ENCODE data around the gene FOXA3. TPM values are rescaled to one million over a fixed set of nuclear protein-coding genes. Genes with fewer than 3 reads are reported as not detected.

The FOXA3 gene
- total and polyA plus RNA-seq, 10 of the 15 experiments (the other 5 are each of a cell fraction or from before 2014, with no cell fraction given), result 0.04 to 0.83 (median 0.11) TPM; not detected in 5

- no peak overlapping the region for H2AFZ ChIP-seq (ENCODE audit: control insufficient read depth, low read depth, low read length)
- no peak overlapping the region for H3K4me2 ChIP-seq (ENCODE audit: control insufficient read depth, insufficient read depth)
- SMC1A ChIA-PET (ENCODE audit: uncharacterized antibody, unreplicated experiment), result no interaction called here
- TF ChIP-seq, protein P1, sequence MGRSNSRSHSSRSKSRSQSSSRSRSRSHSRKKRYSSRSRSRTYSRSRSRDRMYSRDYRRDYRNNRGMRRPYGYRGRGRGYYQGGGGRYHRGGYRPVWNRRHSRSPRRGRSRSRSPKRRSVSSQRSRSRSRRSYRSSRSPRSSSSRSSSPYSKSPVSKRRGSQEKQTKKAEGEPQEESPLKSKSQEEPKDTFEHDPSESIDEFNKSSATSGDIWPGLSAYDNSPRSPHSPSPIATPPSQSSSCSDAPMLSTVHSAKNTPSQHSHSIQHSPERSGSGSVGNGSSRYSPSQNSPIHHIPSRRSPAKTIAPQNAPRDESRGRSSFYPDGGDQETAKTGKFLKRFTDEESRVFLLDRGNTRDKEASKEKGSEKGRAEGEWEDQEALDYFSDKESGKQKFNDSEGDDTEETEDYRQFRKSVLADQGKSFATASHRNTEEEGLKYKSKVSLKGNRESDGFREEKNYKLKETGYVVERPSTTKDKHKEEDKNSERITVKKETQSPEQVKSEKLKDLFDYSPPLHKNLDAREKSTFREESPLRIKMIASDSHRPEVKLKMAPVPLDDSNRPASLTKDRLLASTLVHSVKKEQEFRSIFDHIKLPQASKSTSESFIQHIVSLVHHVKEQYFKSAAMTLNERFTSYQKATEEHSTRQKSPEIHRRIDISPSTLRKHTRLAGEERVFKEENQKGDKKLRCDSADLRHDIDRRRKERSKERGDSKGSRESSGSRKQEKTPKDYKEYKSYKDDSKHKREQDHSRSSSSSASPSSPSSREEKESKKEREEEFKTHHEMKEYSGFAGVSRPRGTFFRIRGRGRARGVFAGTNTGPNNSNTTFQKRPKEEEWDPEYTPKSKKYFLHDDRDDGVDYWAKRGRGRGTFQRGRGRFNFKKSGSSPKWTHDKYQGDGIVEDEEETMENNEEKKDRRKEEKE (IDR thresholded peaks at IDR 0.05), result no peak
- TF ChIP-seq ESRRA (IDR thresholded peaks at IDR 0.05; ENCODE audit: low read length) (no peak), ZNF24 (IDR thresholded peaks at IDR 0.05) (no peak), ZNF622 (IDR thresholded peaks at IDR 0.05) (no peak), CEBPB (IDR thresholded peaks at IDR 0.05; ENCODE audit: borderline replicate concordance in 1 of 2, low read depth in 2 of 2, low read length in 2 of 2) (no peak), GABPA (IDR thresholded peaks at IDR 0.05; ENCODE audit: low read depth) (no peak), TCF7 (IDR thresholded peaks at IDR 0.05; ENCODE audit: borderline replicate concordance) (no peak), SREBF1 (IDR thresholded peaks at IDR 0.05; ENCODE audit: low read length) (no peak), BCL11A (IDR thresholded peaks at IDR 0.05; ENCODE audit: low read depth, low read length) (no peak), SMARCA5 (IDR thresholded peaks at IDR 0.05) (no peak), CBX3 (IDR thresholded peaks at IDR 0.05; ENCODE audit: borderline replicate concordance, low read depth) (no peak), IKZF1 (conservative IDR thresholded peaks at IDR 0.05) (no peak), POLR2A (IDR thresholded peaks at IDR 0.05; ENCODE audit: low read depth, low read length) (no peak), RB1 (IDR thresholded peaks at IDR 0.05; ENCODE audit: borderline replicate concordance) (no peak), CBFB (IDR thresholded peaks at IDR 0.05; ENCODE audit: low read depth) (no peak), GATAD2B (conservative IDR thresholded peaks at IDR 0.05; ENCODE audit: low read depth) (no peak)
- TF ChIP-seq, protein P2, sequence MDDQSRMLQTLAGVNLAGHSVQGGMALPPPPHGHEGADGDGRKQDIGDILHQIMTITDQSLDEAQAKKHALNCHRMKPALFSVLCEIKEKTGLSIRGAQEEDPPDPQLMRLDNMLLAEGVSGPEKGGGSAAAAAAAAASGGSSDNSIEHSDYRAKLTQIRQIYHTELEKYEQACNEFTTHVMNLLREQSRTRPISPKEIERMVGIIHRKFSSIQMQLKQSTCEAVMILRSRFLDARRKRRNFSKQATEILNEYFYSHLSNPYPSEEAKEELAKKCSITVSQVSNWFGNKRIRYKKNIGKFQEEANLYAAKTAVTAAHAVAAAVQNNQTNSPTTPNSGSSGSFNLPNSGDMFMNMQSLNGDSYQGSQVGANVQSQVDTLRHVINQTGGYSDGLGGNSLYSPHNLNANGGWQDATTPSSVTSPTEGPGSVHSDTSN (IDR thresholded peaks at IDR 0.05; ENCODE audit: insufficient replicate concordance, low read depth, low read length), result no peak
- TF ChIP-seq, protein P3, sequence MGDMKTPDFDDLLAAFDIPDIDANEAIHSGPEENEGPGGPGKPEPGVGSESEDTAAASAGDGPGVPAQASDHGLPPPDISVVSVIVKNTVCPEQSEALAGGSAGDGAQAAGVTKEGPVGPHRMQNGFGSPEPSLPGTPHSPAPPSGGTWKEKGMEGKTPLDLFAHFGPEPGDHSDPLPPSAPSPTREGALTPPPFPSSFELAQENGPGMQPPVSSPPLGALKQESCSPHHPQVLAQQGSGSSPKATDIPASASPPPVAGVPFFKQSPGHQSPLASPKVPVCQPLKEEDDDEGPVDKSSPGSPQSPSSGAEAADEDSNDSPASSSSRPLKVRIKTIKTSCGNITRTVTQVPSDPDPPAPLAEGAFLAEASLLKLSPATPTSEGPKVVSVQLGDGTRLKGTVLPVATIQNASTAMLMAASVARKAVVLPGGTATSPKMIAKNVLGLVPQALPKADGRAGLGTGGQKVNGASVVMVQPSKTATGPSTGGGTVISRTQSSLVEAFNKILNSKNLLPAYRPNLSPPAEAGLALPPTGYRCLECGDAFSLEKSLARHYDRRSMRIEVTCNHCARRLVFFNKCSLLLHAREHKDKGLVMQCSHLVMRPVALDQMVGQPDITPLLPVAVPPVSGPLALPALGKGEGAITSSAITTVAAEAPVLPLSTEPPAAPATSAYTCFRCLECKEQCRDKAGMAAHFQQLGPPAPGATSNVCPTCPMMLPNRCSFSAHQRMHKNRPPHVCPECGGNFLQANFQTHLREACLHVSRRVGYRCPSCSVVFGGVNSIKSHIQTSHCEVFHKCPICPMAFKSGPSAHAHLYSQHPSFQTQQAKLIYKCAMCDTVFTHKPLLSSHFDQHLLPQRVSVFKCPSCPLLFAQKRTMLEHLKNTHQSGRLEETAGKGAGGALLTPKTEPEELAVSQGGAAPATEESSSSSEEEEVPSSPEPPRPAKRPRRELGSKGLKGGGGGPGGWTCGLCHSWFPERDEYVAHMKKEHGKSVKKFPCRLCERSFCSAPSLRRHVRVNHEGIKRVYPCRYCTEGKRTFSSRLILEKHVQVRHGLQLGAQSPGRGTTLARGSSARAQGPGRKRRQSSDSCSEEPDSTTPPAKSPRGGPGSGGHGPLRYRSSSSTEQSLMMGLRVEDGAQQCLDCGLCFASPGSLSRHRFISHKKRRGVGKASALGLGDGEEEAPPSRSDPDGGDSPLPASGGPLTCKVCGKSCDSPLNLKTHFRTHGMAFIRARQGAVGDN (IDR thresholded peaks at IDR 0.05), result no peak
- TF ChIP-seq, protein P4, sequence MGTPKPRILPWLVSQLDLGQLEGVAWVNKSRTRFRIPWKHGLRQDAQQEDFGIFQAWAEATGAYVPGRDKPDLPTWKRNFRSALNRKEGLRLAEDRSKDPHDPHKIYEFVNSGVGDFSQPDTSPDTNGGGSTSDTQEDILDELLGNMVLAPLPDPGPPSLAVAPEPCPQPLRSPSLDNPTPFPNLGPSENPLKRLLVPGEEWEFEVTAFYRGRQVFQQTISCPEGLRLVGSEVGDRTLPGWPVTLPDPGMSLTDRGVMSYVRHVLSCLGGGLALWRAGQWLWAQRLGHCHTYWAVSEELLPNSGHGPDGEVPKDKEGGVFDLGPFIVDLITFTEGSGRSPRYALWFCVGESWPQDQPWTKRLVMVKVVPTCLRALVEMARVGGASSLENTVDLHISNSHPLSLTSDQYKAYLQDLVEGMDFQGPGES (IDR thresholded peaks at IDR 0.05), result no peak
- no peaks in the 10 kb centered on the region; a peak in 2 of 4 replicates for H3K36me3 ChIP-seq (ENCODE audit: control insufficient read depth in 2 of 2, insufficient read depth in 2 of 2, low read length in 1 of 2)
- no TSS peak for BruUV-seq (replicated peaks)
- no peaks in the 10 kb centered on the region for H4K20me1 ChIP-seq (ENCODE audit: control insufficient read depth, insufficient read depth)
- 90% methylated on average over 7 of the region's 7 CpGs for WGBS (ENCODE audit: insufficient coverage, insufficient replicate concordance, low lambda C conversion rate, missing lambda C conversion rate)
- H3K4me1 ChIP-seq (ENCODE audit: control insufficient read depth, insufficient read depth, low read length), result peaks cover 10% of the 10 kb centered on the region
- H3K4me3 ChIP-seq, result no peak overlapping the region
- RAD21 ChIA-PET (ENCODE audit: unreplicated experiment), result no interaction called here
- no peaks in the 10 kb centered on the region for H3K9me3 ChIP-seq (replicated peaks; ENCODE audit: control insufficient read depth, insufficient read depth, low read length)
- POLR2A ChIA-PET, result no interaction called here
- H3K79me2 ChIP-seq (ENCODE audit: control insufficient read depth, insufficient read depth, low read length), result peaks cover 8% of the 10 kb centered on the region
- no peak overlapping the region for H3K27ac ChIP-seq (ENCODE audit: control insufficient read depth, insufficient read depth)
- in situ Hi-C loops (cut with MboI) (no loop called here), intact Hi-C loops (cut with micrococcal nuclease; ENCODE audit: unreplicated experiment) (no loop called here)
- ATAC-seq (no peak), FAIRE-seq (no peak), DNase-seq (ENCODE audit: low read depth, low spot score) (no peak)
- CTCF ChIA-PET, result no interaction called here
- no peaks in the 10 kb centered on the region for H3K27me3 ChIP-seq (replicated peaks in 1 of 2; ENCODE audit: control insufficient read depth in 2 of 2, insufficient read depth in 2 of 2, low read length in 1 of 2)
- no peak overlapping the region for H3K9ac ChIP-seq (ENCODE audit: control insufficient read depth, insufficient read depth, low read length)
Measured at GRCh38 chr19:45899253-45899652, 35.1 kb downstream of the FOXA3 start.

Data from GM12878 (cell line).